Measurements from ENCODE around the gene ARHGEF16. TPM values are rescaled to one million over a fixed set of nuclear protein-coding genes. Genes with fewer than 3 reads are reported as not detected.

ARHGEF16 gene
- total RNA-seq, 1 experiment from 2014 or later = 10.1 TPM

DNA sequence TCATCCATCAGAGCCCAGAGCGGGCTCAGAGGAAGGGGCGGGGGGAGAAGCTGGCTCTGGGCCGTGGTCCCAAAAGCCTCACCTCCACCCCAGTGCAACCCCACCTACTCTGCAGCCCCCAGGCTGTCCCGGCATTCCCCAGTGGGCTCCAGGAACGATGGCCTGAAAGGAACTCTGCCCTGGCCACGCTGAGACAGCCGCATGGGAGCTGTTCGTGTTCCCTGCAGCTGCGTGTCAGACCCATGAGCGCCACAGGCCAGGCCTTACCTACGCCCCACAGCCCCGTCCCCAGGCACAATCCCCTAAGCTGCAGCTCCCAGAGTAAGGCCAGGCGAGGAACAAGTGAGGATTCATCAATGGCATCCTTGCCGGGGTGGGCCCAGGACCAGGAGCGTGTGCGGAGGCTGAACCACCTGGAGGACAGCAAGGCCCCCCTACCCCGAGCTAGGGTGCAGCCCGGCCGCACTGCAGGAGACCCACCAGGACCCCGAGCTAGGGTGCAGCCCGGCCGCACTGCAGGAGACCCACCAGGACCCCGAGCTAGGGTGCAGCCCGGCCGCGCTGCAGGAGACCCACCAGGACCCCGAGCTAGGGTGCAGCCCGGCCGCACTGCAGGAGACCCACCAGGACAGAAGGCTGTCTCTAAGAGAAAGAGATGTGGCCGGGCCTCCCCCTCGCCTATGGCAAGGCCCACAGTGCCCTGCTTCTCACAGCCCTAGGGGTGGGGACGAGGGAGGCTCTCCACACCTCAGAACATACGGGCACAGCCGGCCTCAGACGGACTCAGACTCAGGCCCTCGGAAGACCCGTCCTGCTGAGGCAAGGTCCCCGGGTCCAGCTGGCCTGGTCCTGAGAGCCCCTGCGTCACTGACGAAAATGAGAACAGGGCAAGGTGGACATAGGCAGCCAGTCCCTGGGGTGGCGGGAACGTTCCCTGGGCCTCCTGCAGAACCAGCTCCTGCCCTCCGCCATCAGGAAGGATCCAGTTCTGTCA, 26.5 kb upstream of the ARHGEF16 start:
- in situ Hi-C loops (cut with HindIII; ENCODE audit: low pct_unique_long_range_greater_than_20kb, low sequenced_read_pairs) (no loop called here), intact Hi-C loops (cut with micrococcal nuclease; ENCODE audit: unreplicated experiment) (no loop called here)
- H3K27ac ChIP-seq (ENCODE audit: low read length) = no peak overlapping the region
- CTCF ChIA-PET = no interaction called here
- TF ChIP-seq POLR2AphosphoS5 (IDR thresholded peaks at IDR 0.05; ENCODE audit: low read depth, low read length) (no peak), TCF7L2 (IDR thresholded peaks at IDR 0.05; ENCODE audit: low read depth, low read length) (no peak), SIN3A (IDR thresholded peaks at IDR 0.05; ENCODE audit: borderline replicate concordance, insufficient read depth, low read depth, low read length) (no peak)
- TF ChIP-seq, protein P1, sequence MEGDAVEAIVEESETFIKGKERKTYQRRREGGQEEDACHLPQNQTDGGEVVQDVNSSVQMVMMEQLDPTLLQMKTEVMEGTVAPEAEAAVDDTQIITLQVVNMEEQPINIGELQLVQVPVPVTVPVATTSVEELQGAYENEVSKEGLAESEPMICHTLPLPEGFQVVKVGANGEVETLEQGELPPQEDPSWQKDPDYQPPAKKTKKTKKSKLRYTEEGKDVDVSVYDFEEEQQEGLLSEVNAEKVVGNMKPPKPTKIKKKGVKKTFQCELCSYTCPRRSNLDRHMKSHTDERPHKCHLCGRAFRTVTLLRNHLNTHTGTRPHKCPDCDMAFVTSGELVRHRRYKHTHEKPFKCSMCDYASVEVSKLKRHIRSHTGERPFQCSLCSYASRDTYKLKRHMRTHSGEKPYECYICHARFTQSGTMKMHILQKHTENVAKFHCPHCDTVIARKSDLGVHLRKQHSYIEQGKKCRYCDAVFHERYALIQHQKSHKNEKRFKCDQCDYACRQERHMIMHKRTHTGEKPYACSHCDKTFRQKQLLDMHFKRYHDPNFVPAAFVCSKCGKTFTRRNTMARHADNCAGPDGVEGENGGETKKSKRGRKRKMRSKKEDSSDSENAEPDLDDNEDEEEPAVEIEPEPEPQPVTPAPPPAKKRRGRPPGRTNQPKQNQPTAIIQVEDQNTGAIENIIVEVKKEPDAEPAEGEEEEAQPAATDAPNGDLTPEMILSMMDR (IDR thresholded peaks at IDR 0.05) = no peak
- TF ChIP-seq, protein P2, sequence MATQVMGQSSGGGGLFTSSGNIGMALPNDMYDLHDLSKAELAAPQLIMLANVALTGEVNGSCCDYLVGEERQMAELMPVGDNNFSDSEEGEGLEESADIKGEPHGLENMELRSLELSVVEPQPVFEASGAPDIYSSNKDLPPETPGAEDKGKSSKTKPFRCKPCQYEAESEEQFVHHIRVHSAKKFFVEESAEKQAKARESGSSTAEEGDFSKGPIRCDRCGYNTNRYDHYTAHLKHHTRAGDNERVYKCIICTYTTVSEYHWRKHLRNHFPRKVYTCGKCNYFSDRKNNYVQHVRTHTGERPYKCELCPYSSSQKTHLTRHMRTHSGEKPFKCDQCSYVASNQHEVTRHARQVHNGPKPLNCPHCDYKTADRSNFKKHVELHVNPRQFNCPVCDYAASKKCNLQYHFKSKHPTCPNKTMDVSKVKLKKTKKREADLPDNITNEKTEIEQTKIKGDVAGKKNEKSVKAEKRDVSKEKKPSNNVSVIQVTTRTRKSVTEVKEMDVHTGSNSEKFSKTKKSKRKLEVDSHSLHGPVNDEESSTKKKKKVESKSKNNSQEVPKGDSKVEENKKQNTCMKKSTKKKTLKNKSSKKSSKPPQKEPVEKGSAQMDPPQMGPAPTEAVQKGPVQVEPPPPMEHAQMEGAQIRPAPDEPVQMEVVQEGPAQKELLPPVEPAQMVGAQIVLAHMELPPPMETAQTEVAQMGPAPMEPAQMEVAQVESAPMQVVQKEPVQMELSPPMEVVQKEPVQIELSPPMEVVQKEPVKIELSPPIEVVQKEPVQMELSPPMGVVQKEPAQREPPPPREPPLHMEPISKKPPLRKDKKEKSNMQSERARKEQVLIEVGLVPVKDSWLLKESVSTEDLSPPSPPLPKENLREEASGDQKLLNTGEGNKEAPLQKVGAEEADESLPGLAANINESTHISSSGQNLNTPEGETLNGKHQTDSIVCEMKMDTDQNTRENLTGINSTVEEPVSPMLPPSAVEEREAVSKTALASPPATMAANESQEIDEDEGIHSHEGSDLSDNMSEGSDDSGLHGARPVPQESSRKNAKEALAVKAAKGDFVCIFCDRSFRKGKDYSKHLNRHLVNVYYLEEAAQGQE (IDR thresholded peaks at IDR 0.05; ENCODE audit: insufficient read depth in 1 of 2, low read depth in 2 of 2, low read length in 1 of 2) = no peak
- H3K36me3 ChIP-seq (ENCODE audit: control insufficient read depth, insufficient read depth, low read length) = peaks cover 6% of the 10 kb centered on the region; the same call in 1 of the 2 replicates
- ATAC-seq = no peak
- BruUV-seq (replicated peaks) = no TSS peak
- no peaks in the 10 kb centered on the region for H3K27me3 ChIP-seq (ENCODE audit: control insufficient read depth, insufficient read depth, low read length)
- DNase-seq (ENCODE audit: low read depth, low spot score) = no peak
- H3K4me3 ChIP-seq (ENCODE audit: low read depth in 2 of 2, low read length in 2 of 2) = no peak overlapping the region
- no peaks in the 10 kb centered on the region for H3K9me3 ChIP-seq (ENCODE audit: control insufficient read depth, insufficient read depth, low read depth, low read length)
- no peaks in the 10 kb centered on the region for H3K4me1 ChIP-seq (ENCODE audit: control insufficient read depth, insufficient read depth, low read length)
- POLR2A ChIA-PET = interaction anchor here (0.6 kb wide), 1 partner anchor 151 kb away, joined by 4 read pairs; no protein-coding TSS in a partner anchor

DNA sequence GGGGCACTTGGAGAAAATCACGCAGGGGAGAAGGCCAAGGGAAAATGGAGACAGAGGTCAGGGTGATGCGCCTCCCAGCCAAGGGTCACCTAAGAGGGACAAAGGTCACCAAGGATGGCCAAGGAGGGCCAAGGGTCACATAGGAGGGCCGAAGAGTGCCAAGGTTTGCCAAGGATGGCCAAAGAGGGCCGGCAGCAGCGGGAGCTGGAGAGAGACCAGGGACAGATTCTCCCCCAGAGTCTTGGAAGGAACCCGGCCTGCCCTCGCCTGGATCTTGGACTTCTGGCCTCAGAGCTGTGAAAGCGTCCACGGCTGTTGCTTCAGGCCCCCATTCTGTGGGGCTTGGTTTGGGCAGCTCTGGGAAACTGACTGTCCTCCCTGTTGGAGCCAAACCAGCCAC, 25.6 kb upstream of the ARHGEF16 start:
- in situ Hi-C loops (cut with HindIII; ENCODE audit: low pct_unique_long_range_greater_than_20kb, low sequenced_read_pairs) (no loop called here), intact Hi-C loops (cut with micrococcal nuclease; ENCODE audit: unreplicated experiment) (no loop called here)
- ATAC-seq (no peak), DNase-seq (ENCODE audit: low read depth, low spot score) (no peak)
- Histone ChIP-seq H3K27me3 (ENCODE audit: control insufficient read depth, insufficient read depth, low read length) (no peaks in the 10 kb centered on the region), H3K9me3 (ENCODE audit: control insufficient read depth, insufficient read depth, low read depth, low read length) (no peaks in the 10 kb centered on the region), H3K4me1 (ENCODE audit: control insufficient read depth, insufficient read depth, low read length) (no peaks in the 10 kb centered on the region), H3K36me3 (ENCODE audit: control insufficient read depth, insufficient read depth, low read length) (peaks cover 6% of the 10 kb centered on the region; the same call in 1 of the 2 replicates), H3K27ac (ENCODE audit: low read length) (no peak overlapping the region), H3K4me3 (ENCODE audit: low read depth in 2 of 2, low read length in 2 of 2) (no peak overlapping the region)
- ChIA-PET CTCF (no interaction called here), POLR2A (no interaction called here)
- BruUV-seq (replicated peaks) = no TSS peak
- TF ChIP-seq, protein P1 (IDR thresholded peaks at IDR 0.05) = no peak
- TF ChIP-seq, protein P2 (IDR thresholded peaks at IDR 0.05; ENCODE audit: insufficient read depth in 1 of 2, low read depth in 2 of 2, low read length in 1 of 2) = no peak
- no peak for TF ChIP-seq TCF7L2 (IDR thresholded peaks at IDR 0.05; ENCODE audit: low read depth, low read length)
- TF ChIP-seq SIN3A (IDR thresholded peaks at IDR 0.05; ENCODE audit: borderline replicate concordance, insufficient read depth, low read depth, low read length) = no peak
- TF ChIP-seq POLR2AphosphoS5 (IDR thresholded peaks at IDR 0.05; ENCODE audit: low read depth, low read length) = no peak
